Suprapubic skin (tissue), 3 donors: ENCODE data around the gene ADGRG1.

Experiments
- CTCF ChIP-seq, 2 donors: fragments of 200-600 bp in 1 of 2; fragments of 450-650 bp in 1 of 2; sonication (generic) in 1 of 2; IDR thresholded peaks; one replicate each; pipeline ENCODE4 v1.5.1; 2016 to 2019; ENCODE audit warnings: antibody characterized with exemption in 2 of 2, mild to moderate bottlenecking in 1 of 2, moderate library complexity in 1 of 2
- EP300 ChIP-seq: sonication (generic); formaldehyde crosslinking; IDR thresholded peaks from one replicate; pipeline ENCODE4 v1.6.1; 2017; ENCODE audit warnings: antibody characterized with exemption
- POLR2A ChIP-seq, 2 donors: fragments of 450-650 bp; IDR thresholded peaks; one replicate each; pipeline ENCODE4 v1.6.1; 2017; ENCODE audit warnings: antibody characterized with exemption in 2 of 2, mild to moderate bottlenecking in 2 of 2, moderate library complexity in 2 of 2

DNA sequence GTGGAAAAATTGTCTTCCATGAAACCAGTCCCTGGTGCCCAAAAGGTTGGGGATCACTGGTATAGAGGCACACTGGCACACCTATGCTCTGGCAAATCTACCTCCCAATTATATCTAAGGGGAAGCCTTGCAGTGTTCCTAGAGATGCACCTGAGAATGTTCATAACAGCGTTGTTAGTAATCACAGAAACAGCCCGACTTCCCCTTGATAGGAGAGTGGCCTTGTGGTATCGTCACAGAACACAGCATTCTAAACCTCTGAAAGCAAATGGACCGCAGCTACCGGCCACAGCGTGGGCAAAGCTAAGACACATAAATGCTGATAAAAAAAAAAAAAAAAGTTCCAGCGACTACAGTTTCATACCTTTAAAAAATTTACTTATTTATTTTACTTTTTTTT lies 39.1 kb upstream of the ADGRG1 start:
- TF ChIP-seq EP300 (no peak), CTCF (IDR thresholded peaks at IDR 0.05) (no peak), POLR2A (IDR thresholded peaks at IDR 0.05) (no peak)
